DOHH2 (cell line): ENCODE measurements around the gene SLC24A2.
"Not testable (repeated sequence)": the region's sequence is repeated elsewhere in the genome, so short reads cannot be mapped to it uniquely, and the experiment has no call there.

ENCODE experiments used
- H3F3A ChIP-seq: fragments of 200-600 bp; sonication (generic), shearing (Covaris generic); 2 replicates; pipeline ENCODE4 v1.6.0; 2016; ENCODE audit warnings: antibody characterized with exemption, mild to moderate bottlenecking; ENCODE audit not compliant: control insufficient read depth, insufficient read depth
- H3K27ac ChIP-seq: fragments of 200-600 bp; sonication (generic); 2 replicates; pipeline ENCODE4 v1.5.1; 2014; ENCODE audit warnings: low read depth, mild to moderate bottlenecking, low read length, moderate library complexity
- H3K27me3 ChIP-seq: fragments of 200-600 bp; sonication (generic); 2 replicates; pipeline ENCODE4 v1.6.1; 2014; ENCODE audit warnings: mild to moderate bottlenecking, low read length, mixed read lengths; ENCODE audit not compliant: control insufficient read depth
- H3K36me3 ChIP-seq: fragments of 200-600 bp; sonication (generic); 2 replicates; pipeline ENCODE4 v1.6.1; 2014; ENCODE audit warnings: mild to moderate bottlenecking, low read length, moderate library complexity, mixed read lengths; ENCODE audit not compliant: control insufficient read depth
- H3K4me1 ChIP-seq: fragments of 200-600 bp; sonication (generic); 2 replicates; pipeline ENCODE4 v1.6.1; 2014; ENCODE audit warnings: mild to moderate bottlenecking, low read length, mixed read lengths; ENCODE audit not compliant: control insufficient read depth
- H3K4me2 ChIP-seq: fragments of 200-600 bp; sonication (generic); 2 replicates; pipeline ENCODE4 v1.6.0; 2014; ENCODE audit warnings: mild to moderate bottlenecking, low read length, moderate library complexity
- H3K4me3 ChIP-seq: fragments of 200-600 bp; sonication (generic); 2 replicates; pipeline ENCODE4 v1.5.1; 2014; ENCODE audit warnings: mild to moderate bottlenecking, low read length, mixed read lengths
- H3K79me2 ChIP-seq: fragments of 200-600 bp; sonication (generic); 2 replicates; pipeline ENCODE4 v1.6.1; 2014; ENCODE audit warnings: mild to moderate bottlenecking, low read length, mixed read lengths; ENCODE audit not compliant: control insufficient read depth
- H3K9me2 ChIP-seq: fragments of 200-600 bp; sonication (generic); replicated peaks from 2 replicates; pipeline ENCODE4 v1.6.1; 2014; ENCODE audit warnings: mild to moderate bottlenecking, low read length, mixed read lengths; ENCODE audit not compliant: control insufficient read depth
- H3K9me3 ChIP-seq: fragments of 200-600 bp; sonication (generic); 2 replicates; pipeline ENCODE4 v1.6.1; 2014; ENCODE audit warnings: antibody characterized with exemption, low read length, mixed read lengths; ENCODE audit not compliant: control insufficient read depth, insufficient read depth
- H4K20me1 ChIP-seq: fragments of 200-600 bp; sonication (generic); 2 replicates; pipeline ENCODE4 v1.6.0; 2014; ENCODE audit warnings: low read depth, mild to moderate bottlenecking, antibody characterized with exemption, low read length, moderate library complexity; ENCODE audit not compliant: control insufficient read depth, insufficient read depth
- CTCF ChIP-seq: fragments of 200-600 bp; sonication (generic); IDR thresholded peaks from one replicate; pipeline ENCODE4 v1.5.1; 2014; ENCODE audit warnings: antibody characterized with exemption, mild to moderate bottlenecking, low read depth, low read length; ENCODE audit not compliant: poor library complexity, severe bottlenecking
- EZH2phosphoT487 ChIP-seq: fragments of 200-600 bp; sonication (generic); IDR thresholded peaks from 2 replicates; pipeline ENCODE4 v1.6.1; 2017; ENCODE audit warnings: borderline replicate concordance, mild to moderate bottlenecking, antibody characterized with exemption, low read length, moderate library complexity, mixed read lengths

Gene SLC24A2

GRCh38 chr9:19788614-19789271 is at the start of gene SLC24A2:
Gene SLC24A2, minus strand, starts transcription at chr9:19789037.
- Histone ChIP-seq H3F3A (no peaks in the 10 kb centered on the region), H3K4me3 (no peak within 1 kb of the TSS), H3K9me3 (peaks cover 4% of the 10 kb centered on the region; the same call in 1 of the 2 replicates), H3K36me3 (no peaks in the 10 kb centered on the region), H3K79me2 (no peaks in the 10 kb centered on the region), H3K9me2 (no peaks in the 10 kb centered on the region), H3K27me3 (no peaks in the 10 kb centered on the region), H4K20me1 (no peaks in the 10 kb centered on the region), H3K4me1 (no peaks in the 10 kb centered on the region), H3K4me2 (no peak within 1 kb of the TSS), H3K27ac (no peak within 1 kb of the TSS)
- TF ChIP-seq EZH2phosphoT487: no peak
- TF ChIP-seq CTCF: no peak

GRCh38 chr9:19833331-19833730 is 44.5 kb upstream of the SLC24A2 start:
- H3K4me1 ChIP-seq, H3K79me2 ChIP-seq, H3K9me3 ChIP-seq, H3K27me3 ChIP-seq, H4K20me1 ChIP-seq, H3F3A ChIP-seq, H3K27ac ChIP-seq, H3K4me3 ChIP-seq, H3K36me3 ChIP-seq, H3K9me2 ChIP-seq, H3K4me2 ChIP-seq: not testable (repeated sequence)

- Histone ChIP-seq H3K4me1 (no peaks in the 10 kb centered on the region), H3K36me3 (no peaks in the 10 kb centered on the region), H3F3A (no peaks in the 10 kb centered on the region), H3K27me3 (no peaks in the 10 kb centered on the region), H4K20me1 (no peaks in the 10 kb centered on the region), H3K4me2 (no peak overlapping the region), H3K9me2 (no peaks in the 10 kb centered on the region), H3K79me2 (no peaks in the 10 kb centered on the region), H3K27ac (no peak overlapping the region), H3K4me3 (no peak overlapping the region), H3K9me3 (no peaks in the 10 kb centered on the region)
- TF ChIP-seq EZH2phosphoT487 (no peak), CTCF (no peak)
Observed at GRCh38 chr9:19830796-19831195, 42.0 kb upstream of the SLC24A2 start.

GRCh38 chr9:19828576-19829109 is 39.8 kb upstream of the SLC24A2 start:
- no peak overlapping the region for H3K4me2 ChIP-seq
- H3K9me3 ChIP-seq: no peaks in the 10 kb centered on the region
- no peak overlapping the region for H3K4me3 ChIP-seq
- TF ChIP-seq CTCF: no peak
- no peak for TF ChIP-seq EZH2phosphoT487
- no peaks in the 10 kb centered on the region for H3K4me1 ChIP-seq
- no peaks in the 10 kb centered on the region for H3K27me3 ChIP-seq
- H3K36me3 ChIP-seq: no peaks in the 10 kb centered on the region
- no peak overlapping the region for H3K27ac ChIP-seq
- H3K79me2 ChIP-seq: no peaks in the 10 kb centered on the region
- no peaks in the 10 kb centered on the region for H3K9me2 ChIP-seq
- H4K20me1 ChIP-seq: no peaks in the 10 kb centered on the region
- H3F3A ChIP-seq: no peaks in the 10 kb centered on the region
